SK-N-SH treated with all-trans-retinoic acid at 6 μM for 48 hours (cell line): ENCODE data around the gene GRIK5.
"Not testable (repeated sequence)": the region's sequence is repeated elsewhere in the genome, so short reads cannot be mapped to it uniquely, and the experiment has no call there.

Source experiments
- ATAC-seq: fragments of 200-7000 bp; cut with Tn5 transposase; 3 replicates; pipeline ENCODE4 v1.9.1; 2020; ENCODE audit warnings: mild to moderate bottlenecking, moderate library complexity
- ARNTL ChIP-seq: fragments of 450-650 bp; formaldehyde crosslinking; IDR thresholded peaks from 2 replicates; pipeline ENCODE4 v1.5.0; 2020; ENCODE audit warnings: low read depth, mild to moderate bottlenecking, moderate library complexity, borderline replicate concordance
- CSDC2 ChIP-seq: fragments of 250-450 bp; sonication (Bioruptor Pico); IDR thresholded peaks from 2 replicates; pipeline ENCODE4 v1.5.0; 2020; ENCODE audit warnings: mild to moderate bottlenecking, moderate library complexity
- ESRRG ChIP-seq: fragments of 250-450 bp; sonication (Bioruptor Pico); IDR thresholded peaks from 2 replicates; pipeline ENCODE4 v1.6.1; 2021; ENCODE audit warnings: mild to moderate bottlenecking
- GLIS3 ChIP-seq: fragments of 250-450 bp; sonication (Bioruptor Pico); IDR thresholded peaks from 2 replicates; pipeline ENCODE4 v1.5.0; 2020; ENCODE audit warnings: mild to moderate bottlenecking, moderate library complexity
- OSR1 ChIP-seq: fragments of 250-450 bp; sonication (Bioruptor Pico); IDR thresholded peaks from 2 replicates; pipeline ENCODE4 v1.8.0; 2022; ENCODE audit warnings: moderate library complexity, mild to moderate bottlenecking, inconsistent platforms
- PATZ1 ChIP-seq: fragments of 250-450 bp; sonication (Bioruptor Pico); IDR thresholded peaks from 2 replicates; pipeline ENCODE4 v1.8.0; 2020; ENCODE audit warnings: mild to moderate bottlenecking, moderate library complexity, borderline replicate concordance
- RARB ChIP-seq: fragments of 250-450 bp; sonication (Bioruptor Pico); IDR thresholded peaks from 2 replicates; pipeline ENCODE4 v1.8.0; 2021; ENCODE audit warnings: mild to moderate bottlenecking, moderate library complexity
- SNAI2 ChIP-seq: fragments of 250-450 bp; sonication (Bioruptor Pico); IDR thresholded peaks from 2 replicates; pipeline ENCODE4 v1.5.0; 2020; ENCODE audit warnings: mild to moderate bottlenecking, moderate library complexity
- TCF4 ChIP-seq: fragments of 250-450 bp; sonication (Bioruptor Pico); IDR thresholded peaks from 2 replicates; pipeline ENCODE4 v1.8.0; 2021; ENCODE audit warnings: mild to moderate bottlenecking, moderate library complexity, borderline replicate concordance
- TOX ChIP-seq: fragments of 250-450 bp; sonication (Bioruptor Pico); IDR thresholded peaks from 2 replicates; pipeline ENCODE4 v1.8.0; 2021; ENCODE audit warnings: mild to moderate bottlenecking, moderate library complexity, borderline replicate concordance
- TSHZ2 ChIP-seq: fragments of 250-450 bp; sonication (Bioruptor Pico); IDR thresholded peaks from 2 replicates; pipeline ENCODE4 v1.5.0; 2020; ENCODE audit warnings: mild to moderate bottlenecking, moderate library complexity
- ZFP30 ChIP-seq: fragments of 450-650 bp; formaldehyde crosslinking; IDR thresholded peaks from 2 replicates; pipeline ENCODE4 v1.5.0; 2022; ENCODE audit warnings: mild to moderate bottlenecking, moderate library complexity
- ZNF565 ChIP-seq: fragments of 450-650 bp; formaldehyde crosslinking; conservative IDR thresholded peaks from 2 replicates; pipeline ENCODE4 v1.5.0; 2020; ENCODE audit warnings: low read depth, mild to moderate bottlenecking, moderate library complexity
- TF ChIP-seq, protein P1 (sequence below): fragments of 250-450 bp; sonication (Bioruptor Pico); IDR thresholded peaks from 2 replicates; pipeline ENCODE4 v1.5.1; 2021; ENCODE audit warnings: mild to moderate bottlenecking, moderate library complexity

The GRIK5 gene

DNA sequence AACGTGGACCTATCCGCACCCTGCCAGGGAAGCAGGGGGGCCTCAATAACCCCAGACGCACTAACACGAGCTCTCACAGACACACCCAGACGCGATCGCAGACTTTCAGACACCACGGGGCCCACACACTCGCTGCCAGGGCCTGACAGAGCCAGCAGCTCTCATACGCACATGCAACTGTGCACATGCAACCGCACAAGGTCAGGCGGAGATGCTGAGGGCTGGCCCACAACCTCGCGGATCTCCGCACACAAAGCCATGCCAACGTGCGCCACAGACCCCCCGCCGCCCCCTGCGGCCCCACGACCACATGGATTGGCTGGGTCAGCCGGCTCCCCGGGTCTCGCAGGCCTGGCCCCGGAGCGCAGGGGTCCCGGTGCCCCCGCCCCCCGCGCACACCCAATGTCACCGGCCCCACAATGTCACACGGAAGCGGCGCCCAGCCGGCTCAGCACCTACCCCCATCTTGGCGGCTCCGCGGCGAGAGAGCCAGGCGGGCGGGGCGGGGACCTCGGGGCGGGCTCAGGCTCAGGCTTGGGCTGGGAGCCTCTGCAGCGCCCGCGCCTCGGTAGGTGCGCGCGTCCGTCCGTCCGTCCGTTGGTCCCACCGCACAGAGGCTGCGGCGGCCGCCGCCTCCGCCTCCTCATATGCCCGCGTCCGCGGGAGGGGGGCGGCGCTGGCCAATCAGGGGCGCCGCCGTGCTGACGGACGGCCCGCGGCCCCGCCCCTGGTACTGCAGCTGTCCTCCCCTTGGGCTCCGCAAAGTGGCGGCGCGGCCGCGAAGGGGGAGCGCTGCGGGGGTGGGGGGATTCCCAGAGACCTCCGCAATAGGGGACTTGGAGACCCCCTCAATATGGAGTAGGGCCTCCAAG is 76.2 kb downstream of the GRIK5 start, which contains the start of gene ATP1A3 (continued):
- TF ChIP-seq TSHZ2 (CRISPR knock-in tag) (no peak), RARB (CRISPR knock-in tag) (no peak)

- ATAC-seq: not testable (repeated sequence)
Observed at GRCh38 chr19:41991925-41992569, 78.0 kb downstream of the GRIK5 start.

DNA sequence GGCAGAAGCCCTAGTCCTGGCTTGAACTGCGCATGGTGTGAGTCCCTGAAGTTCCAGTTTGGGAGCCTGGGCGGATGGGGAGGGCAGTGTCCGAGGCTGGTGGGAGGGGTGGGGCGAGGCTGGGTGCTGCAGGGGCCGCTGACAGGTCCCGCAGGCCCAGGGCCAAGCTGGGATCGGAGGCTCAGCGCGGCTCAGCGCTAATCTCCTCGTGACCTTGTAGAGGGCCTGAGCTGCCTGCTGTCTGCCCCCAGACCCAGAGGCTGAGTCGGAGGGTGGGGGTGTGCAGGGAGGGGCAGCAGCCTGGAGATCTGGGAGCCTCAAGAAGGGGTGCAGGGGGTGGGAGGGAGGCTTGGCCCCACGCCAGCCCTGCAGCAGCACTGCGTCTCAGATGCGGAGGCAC is 79.0 kb downstream of the GRIK5 start:
- TF ChIP-seq, protein P1, sequence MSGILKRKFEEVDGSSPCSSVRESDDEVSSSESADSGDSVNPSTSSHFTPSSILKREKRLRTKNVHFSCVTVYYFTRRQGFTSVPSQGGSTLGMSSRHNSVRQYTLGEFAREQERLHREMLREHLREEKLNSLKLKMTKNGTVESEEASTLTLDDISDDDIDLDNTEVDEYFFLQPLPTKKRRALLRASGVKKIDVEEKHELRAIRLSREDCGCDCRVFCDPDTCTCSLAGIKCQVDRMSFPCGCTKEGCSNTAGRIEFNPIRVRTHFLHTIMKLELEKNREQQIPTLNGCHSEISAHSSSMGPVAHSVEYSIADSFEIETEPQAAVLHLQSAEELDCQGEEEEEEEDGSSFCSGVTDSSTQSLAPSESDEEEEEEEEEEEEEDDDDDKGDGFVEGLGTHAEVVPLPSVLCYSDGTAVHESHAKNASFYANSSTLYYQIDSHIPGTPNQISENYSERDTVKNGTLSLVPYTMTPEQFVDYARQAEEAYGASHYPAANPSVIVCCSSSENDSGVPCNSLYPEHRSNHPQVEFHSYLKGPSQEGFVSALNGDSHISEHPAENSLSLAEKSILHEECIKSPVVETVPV (CRISPR knock-in tag): no peak
- no peak for TF ChIP-seq ARNTL
- TF ChIP-seq ESRRG: no peak
- TF ChIP-seq SNAI2: no peak
- TF ChIP-seq, all 23 proteins: peak for 0
- no peak for ATAC-seq

DNA sequence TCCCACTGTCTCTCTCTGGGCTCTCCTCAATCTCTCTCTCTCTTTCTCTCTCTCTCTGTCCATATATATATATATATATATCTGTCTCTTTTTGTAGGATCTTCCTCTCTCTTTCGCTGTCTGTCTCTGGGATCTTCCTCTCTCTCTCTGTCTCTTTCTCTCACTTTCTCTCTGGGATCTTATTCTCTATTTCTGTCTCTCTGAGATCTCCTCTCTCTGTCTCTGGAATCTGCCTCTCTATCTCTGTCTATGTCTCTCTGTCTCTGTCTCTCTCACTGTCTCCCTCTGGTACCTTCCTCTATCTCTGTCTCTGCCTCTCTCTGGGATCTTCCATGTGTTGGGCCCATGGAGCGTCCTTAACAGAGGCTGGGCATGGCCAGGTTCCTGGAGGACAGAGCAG is 79.4 kb downstream of the GRIK5 start:
- TF ChIP-seq ZFP30 (CRISPR knock-in tag): no peak
- no peak for TF ChIP-seq TCF4
- TF ChIP-seq OSR1: no peak
- TF ChIP-seq, protein P1 (CRISPR knock-in tag): no peak
- no peak for TF ChIP-seq TSHZ2 (CRISPR knock-in tag)
- no peak for TF ChIP-seq CSDC2 (CRISPR knock-in tag)
- TF ChIP-seq ARNTL: no peak
- no peak for TF ChIP-seq PATZ1
- no peak for TF ChIP-seq RARB (CRISPR knock-in tag)
- TF ChIP-seq TOX: no peak
- no peak for TF ChIP-seq GLIS3 (CRISPR knock-in tag)
- no peak for TF ChIP-seq ZNF565 (CRISPR knock-in tag)
- TF ChIP-seq, all 23 proteins: peak for 0
- ATAC-seq: no peak
